ENCODE measurements around the gene OR5H2. TPM values are rescaled to one million over a fixed set of nuclear protein-coding genes. Genes with fewer than 3 reads are reported as not detected.

The OR5H2 gene
- total and polyA plus RNA-seq, 10 of the 15 experiments (the other 5 are each of a cell fraction or from before 2014, with no cell fraction given) = 1.7 TPM; not detected in 9

DNA sequence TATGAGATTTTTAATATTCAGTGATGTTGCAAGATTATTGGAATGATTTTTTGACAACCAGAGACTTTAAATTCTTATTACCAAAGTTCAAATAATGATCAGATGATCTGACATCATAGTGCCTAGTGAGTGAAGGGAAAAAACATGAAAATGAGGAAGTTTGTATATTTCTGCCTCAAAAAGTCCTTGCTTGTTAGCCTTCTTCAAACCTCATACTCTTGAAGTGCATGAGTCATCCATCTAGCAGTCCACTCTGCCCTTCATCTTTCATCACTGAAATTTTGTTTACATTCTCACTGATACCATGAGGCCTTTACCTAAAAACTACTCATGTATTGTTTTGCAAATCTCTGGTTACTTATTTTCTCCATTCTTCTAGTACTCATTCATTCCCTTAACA is 42.2 kb upstream of the OR5H2 start:
- ChIA-PET SMC1A (ENCODE audit: uncharacterized antibody, unreplicated experiment) (interaction anchor here (0.7 to 3.1 kb wide), 4 partner anchors 9 to 89 kb away, joined by 3 to 13 read pairs (median 5); no protein-coding TSS in a partner anchor), CTCF (interaction anchor here (1.2 to 2.0 kb wide), 2 partner anchors 10 to 200 kb away, joined by 5 read pairs; no protein-coding TSS in a partner anchor), POLR2A (no interaction called here), RAD21 (ENCODE audit: unreplicated experiment) (interaction anchor here (0.8 kb wide), 1 partner anchor 103 kb away, joined by 3 read pairs; no protein-coding TSS in a partner anchor)
- Histone ChIP-seq H3K4me3 (no peak overlapping the region), H3K9ac (ENCODE audit: control insufficient read depth, insufficient read depth, low read length) (no peak overlapping the region), H2AFZ (ENCODE audit: control insufficient read depth, low read depth, low read length) (no peak overlapping the region), H3K27me3 (replicated peaks in 1 of 2; ENCODE audit: control insufficient read depth in 2 of 2, insufficient read depth in 2 of 2, low read length in 1 of 2) (no peaks in the 10 kb centered on the region), H3K9me3 (replicated peaks; ENCODE audit: control insufficient read depth, insufficient read depth, low read length) (no peaks in the 10 kb centered on the region; the same call in 2 of the 3 replicates), H4K20me1 (ENCODE audit: control insufficient read depth, insufficient read depth) (no peaks in the 10 kb centered on the region), H3K27ac (ENCODE audit: control insufficient read depth, insufficient read depth) (no peak overlapping the region), H3K4me2 (ENCODE audit: control insufficient read depth, insufficient read depth) (no peak overlapping the region), H3K79me2 (ENCODE audit: control insufficient read depth, insufficient read depth, low read length) (no peaks in the 10 kb centered on the region), H3K36me3 (ENCODE audit: control insufficient read depth in 2 of 2, insufficient read depth in 2 of 2, low read length in 1 of 2) (no peaks in the 10 kb centered on the region), H3K4me1 (ENCODE audit: control insufficient read depth, insufficient read depth, low read length) (no peaks in the 10 kb centered on the region; the same call in 1 of the 2 replicates)
- no peak for TF ChIP-seq SMAD1 (IDR thresholded peaks at IDR 0.05; ENCODE audit: low read depth, partially characterized antibody)
- no peak for TF ChIP-seq TCF7 (IDR thresholded peaks at IDR 0.05; ENCODE audit: borderline replicate concordance)
- no peak for TF ChIP-seq MAX (IDR thresholded peaks at IDR 0.05; ENCODE audit: low read depth, low read length)
- no peak for TF ChIP-seq E2F8 (IDR thresholded peaks at IDR 0.05; ENCODE audit: low read depth, partially characterized antibody)
- TF ChIP-seq BACH1 (IDR thresholded peaks at IDR 0.05; ENCODE audit: borderline replicate concordance) = no peak
- peak; percentile 8 to 25; a peak in 1 of 4 replicates for TF ChIP-seq IKZF2 (IDR thresholded peaks at IDR 0.05)
- TF ChIP-seq ATF7 (IDR thresholded peaks at IDR 0.05; ENCODE audit: low read depth) = peak; percentile 66; the same call in 1 of the 2 replicates
- no peak for TF ChIP-seq POLR2A (IDR thresholded peaks at IDR 0.05; ENCODE audit: low read depth, low read length)
- TF ChIP-seq DPF2 (IDR thresholded peaks at IDR 0.05) = no peak
- DNase-seq (ENCODE audit: low read depth, low spot score) (no peak), ATAC-seq (peak; percentile 85), FAIRE-seq (no peak)
- BruUV-seq (replicated peaks) = no TSS peak
- intact Hi-C loops (cut with micrococcal nuclease; ENCODE audit: unreplicated experiment) = no loop called here
- in situ Hi-C loops (cut with MboI) = no loop called here

All from GM12878 (cell line).